OCI-LY1 (cell line): ENCODE data around the gene IRF1.

ENCODE experiments used
- H2AFZ ChIP-seq: fragments of 200-600 bp; sonication (generic), shearing (Covaris generic); 2 replicates; pipeline ENCODE4 v1.6.0; 2014; ENCODE audit warnings: antibody characterized with exemption, mild to moderate bottlenecking, low read length
- H3F3A ChIP-seq: fragments of 200-600 bp; sonication (generic), shearing (Covaris generic); 2 replicates; pipeline ENCODE4 v1.6.0; 2014; ENCODE audit warnings: mild to moderate bottlenecking, antibody characterized with exemption, low read length, moderate library complexity; ENCODE audit not compliant: insufficient read depth
- H3K27ac ChIP-seq: fragments of 200-600 bp; sonication (generic); 2 replicates; pipeline ENCODE4 v1.5.1; 2014; ENCODE audit warnings: low read length, mixed run types, mild to moderate bottlenecking, low read depth; ENCODE audit not compliant: poor library complexity, severe bottlenecking
- H3K27me3 ChIP-seq: fragments of 200-600 bp; sonication (generic); 2 replicates; pipeline ENCODE4 v1.6.0; 2014; ENCODE audit warnings: antibody characterized with exemption, mild to moderate bottlenecking, low read length, moderate library complexity; ENCODE audit not compliant: insufficient read depth
- H3K36me3 ChIP-seq: fragments of 200-600 bp; sonication (generic); 2 replicates; pipeline ENCODE4 v1.6.1; 2014; ENCODE audit warnings: mild to moderate bottlenecking, antibody characterized with exemption, low read length, moderate library complexity, mixed read lengths; ENCODE audit not compliant: insufficient read depth
- H3K4me1 ChIP-seq: fragments of 200-600 bp; sonication (generic); 2 replicates; pipeline ENCODE4 v1.5.1; 2014; ENCODE audit warnings: mild to moderate bottlenecking, low read length, moderate library complexity; ENCODE audit not compliant: insufficient read depth, severe bottlenecking
- H3K4me2 ChIP-seq: fragments of 200-600 bp; sonication (generic), shearing (Covaris generic); 2 replicates; pipeline ENCODE4 v1.6.1; 2014; ENCODE audit warnings: low read length
- H3K4me3 ChIP-seq: fragments of 200-600 bp; sonication (generic); 2 replicates; pipeline ENCODE4 v1.5.1; 2014; ENCODE audit warnings: low read length, low read depth, mild to moderate bottlenecking, mixed read lengths; ENCODE audit not compliant: poor library complexity, severe bottlenecking
- H3K79me2 ChIP-seq: fragments of 200-600 bp; shearing (Covaris generic); 2 replicates; pipeline ENCODE4 v1.6.1; 2016; ENCODE audit warnings: mixed run types, low read length, mixed read lengths; ENCODE audit not compliant: insufficient read depth
- H3K9ac ChIP-seq: fragments of 200-600 bp; sonication (generic), shearing (Covaris generic); 2 replicates; pipeline ENCODE4 v1.6.1; 2014; ENCODE audit warnings: mild to moderate bottlenecking, low read length, mixed read lengths
- H3K9me2 ChIP-seq: fragments of 200-600 bp; sonication (generic), shearing (Covaris generic); 2 replicates; pipeline ENCODE4 v1.6.1; 2014; ENCODE audit warnings: low read depth, mild to moderate bottlenecking, low read length, mixed read lengths
- H3K9me3 ChIP-seq: fragments of 200-600 bp; shearing (Covaris generic); 2 replicates; pipeline ENCODE4 v1.6.1; 2014; ENCODE audit warnings: low read length, mixed read lengths
- H4K20me1 ChIP-seq: fragments of 200-600 bp; sonication (generic), shearing (Covaris generic); 2 replicates; pipeline ENCODE4 v1.6.0; 2016; ENCODE audit warnings: mild to moderate bottlenecking, low read length; ENCODE audit not compliant: insufficient read depth
- CTCF ChIP-seq: fragments of 200-600 bp; sonication (generic), shearing (Covaris generic); IDR thresholded peaks from 2 replicates; pipeline ENCODE4 v1.5.1; 2017; ENCODE audit warnings: mild to moderate bottlenecking, antibody characterized with exemption, low read length, moderate library complexity, mixed read lengths
- EZH2 ChIP-seq: fragments of 200-600 bp; sonication (generic), shearing (Covaris generic); IDR thresholded peaks from 2 replicates; pipeline ENCODE4 v1.8.0; 2017; ENCODE audit warnings: borderline replicate concordance, mixed run types, mild to moderate bottlenecking, antibody characterized with exemption, low read length, moderate library complexity, mixed read lengths

IRF1 gene

DNA sequence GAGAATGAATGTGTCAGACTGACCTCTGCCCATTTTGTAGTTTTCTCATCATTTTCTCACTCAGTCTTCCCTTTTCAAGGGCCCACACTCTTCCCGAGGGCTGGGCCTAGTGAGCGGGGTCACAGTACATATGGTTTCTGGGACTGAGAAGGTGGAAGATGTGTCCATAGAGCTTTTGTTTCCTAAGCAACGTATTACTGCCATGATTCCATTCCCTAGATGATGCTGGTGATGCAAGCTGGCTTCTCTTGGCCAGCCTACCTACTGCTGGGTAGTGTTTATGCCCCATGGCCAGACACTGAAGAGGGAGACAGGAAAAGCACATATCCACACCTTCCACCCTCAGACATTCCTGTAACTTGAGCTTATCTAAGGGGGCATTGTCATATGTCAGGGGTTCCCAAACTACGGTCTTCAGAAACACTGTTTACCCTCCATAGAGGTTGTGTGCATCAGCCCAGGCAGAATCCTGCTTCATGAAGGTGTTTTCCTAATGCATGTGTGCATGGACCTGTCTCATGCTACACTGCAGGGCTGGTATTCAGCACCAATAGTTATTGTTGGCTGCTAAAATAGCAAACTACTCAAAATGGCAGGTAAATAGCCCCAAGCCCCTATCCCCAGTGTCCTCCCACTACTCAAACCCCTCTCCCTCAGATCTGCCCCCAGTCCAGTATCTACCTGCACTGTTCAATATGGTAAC lies 9.5 kb downstream of the IRF1 start:
- Histone ChIP-seq H3K9ac (no peak overlapping the region), H3K4me3 (no peak overlapping the region), H3K36me3 (peaks cover 29% of the 10 kb centered on the region), H3K9me3 (no peaks in the 10 kb centered on the region), H4K20me1 (no peaks in the 10 kb centered on the region), H3K27me3 (no peaks in the 10 kb centered on the region), H3K9me2 (no peaks in the 10 kb centered on the region), H3K4me2 (no peak overlapping the region), H3K4me1 (peaks cover 23% of the 10 kb centered on the region), H3K79me2 (no peaks in the 10 kb centered on the region), H3K27ac (no peak overlapping the region), H2AFZ (no peak overlapping the region), H3F3A (no peaks in the 10 kb centered on the region)
- TF ChIP-seq EZH2 (no peak), CTCF (no peak)

GRCh38 chr5:132480546-132480892 lies 10.1 kb downstream of the IRF1 start:
- no peaks in the 10 kb centered on the region for H3K27me3 ChIP-seq
- no peaks in the 10 kb centered on the region for H4K20me1 ChIP-seq
- H3K4me3 ChIP-seq: no peak overlapping the region
- H3K36me3 ChIP-seq: peaks cover 24% of the 10 kb centered on the region
- H3F3A ChIP-seq: no peaks in the 10 kb centered on the region
- H2AFZ ChIP-seq: no peak overlapping the region
- H3K79me2 ChIP-seq: no peaks in the 10 kb centered on the region
- no peak overlapping the region for H3K27ac ChIP-seq
- peaks cover 23% of the 10 kb centered on the region for H3K4me1 ChIP-seq
- H3K9ac ChIP-seq: no peak overlapping the region
- TF ChIP-seq EZH2: no peak
- no peak for TF ChIP-seq CTCF
- no peaks in the 10 kb centered on the region for H3K9me2 ChIP-seq
- no peak overlapping the region for H3K4me2 ChIP-seq
- H3K9me3 ChIP-seq: no peaks in the 10 kb centered on the region

- Histone ChIP-seq H3F3A (no peaks in the 10 kb centered on the region), H3K27me3 (no peaks in the 10 kb centered on the region), H3K4me1 (peaks cover 23% of the 10 kb centered on the region), H3K9me2 (no peaks in the 10 kb centered on the region), H3K36me3 (peaks cover 19% of the 10 kb centered on the region), H3K4me3 (no peak overlapping the region), H3K9ac (no peak overlapping the region), H3K79me2 (no peaks in the 10 kb centered on the region), H3K27ac (no peak overlapping the region), H3K4me2 (no peak overlapping the region), H2AFZ (no peak overlapping the region), H4K20me1 (no peaks in the 10 kb centered on the region), H3K9me3 (no peaks in the 10 kb centered on the region)
- TF ChIP-seq EZH2 (no peak), CTCF (no peak)
Observed at GRCh38 chr5:132480042-132480441, 10.5 kb downstream of the IRF1 start.
